ENCODE results near the gene GNG3. TPM values are rescaled to one million over a fixed set of nuclear protein-coding genes. Genes with fewer than 3 reads are reported as not detected.

Gene GNG3
- total RNA-seq, 4 donors from 2014 or later = 0.88 TPM; not detected in 3

- TF ChIP-seq, protein P1, sequence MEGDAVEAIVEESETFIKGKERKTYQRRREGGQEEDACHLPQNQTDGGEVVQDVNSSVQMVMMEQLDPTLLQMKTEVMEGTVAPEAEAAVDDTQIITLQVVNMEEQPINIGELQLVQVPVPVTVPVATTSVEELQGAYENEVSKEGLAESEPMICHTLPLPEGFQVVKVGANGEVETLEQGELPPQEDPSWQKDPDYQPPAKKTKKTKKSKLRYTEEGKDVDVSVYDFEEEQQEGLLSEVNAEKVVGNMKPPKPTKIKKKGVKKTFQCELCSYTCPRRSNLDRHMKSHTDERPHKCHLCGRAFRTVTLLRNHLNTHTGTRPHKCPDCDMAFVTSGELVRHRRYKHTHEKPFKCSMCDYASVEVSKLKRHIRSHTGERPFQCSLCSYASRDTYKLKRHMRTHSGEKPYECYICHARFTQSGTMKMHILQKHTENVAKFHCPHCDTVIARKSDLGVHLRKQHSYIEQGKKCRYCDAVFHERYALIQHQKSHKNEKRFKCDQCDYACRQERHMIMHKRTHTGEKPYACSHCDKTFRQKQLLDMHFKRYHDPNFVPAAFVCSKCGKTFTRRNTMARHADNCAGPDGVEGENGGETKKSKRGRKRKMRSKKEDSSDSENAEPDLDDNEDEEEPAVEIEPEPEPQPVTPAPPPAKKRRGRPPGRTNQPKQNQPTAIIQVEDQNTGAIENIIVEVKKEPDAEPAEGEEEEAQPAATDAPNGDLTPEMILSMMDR (IDR thresholded peaks at IDR 0.05; ENCODE audit: low read depth) = no peak
Observed at GRCh38 chr11:62689421-62690183, 17.9 kb upstream of the GNG3 start, which contains the start of gene LRRN4CL. Gene LRRN4CL, minus strand, starts transcription at chr11:62689530. Its CDS starts 1,022 bp downstream, at chr11:62688508.

GRCh38 chr11:62694455-62695167, 12.9 kb upstream of the GNG3 start:
- TF ChIP-seq, protein P1 (IDR thresholded peaks at IDR 0.05; ENCODE audit: low read depth) = no peak

GRCh38 chr11:62702246-62702645, 5.2 kb upstream of the GNG3 start:
- TF ChIP-seq, protein P1 (IDR thresholded peaks at IDR 0.05; ENCODE audit: low read depth) = no peak

DNA sequence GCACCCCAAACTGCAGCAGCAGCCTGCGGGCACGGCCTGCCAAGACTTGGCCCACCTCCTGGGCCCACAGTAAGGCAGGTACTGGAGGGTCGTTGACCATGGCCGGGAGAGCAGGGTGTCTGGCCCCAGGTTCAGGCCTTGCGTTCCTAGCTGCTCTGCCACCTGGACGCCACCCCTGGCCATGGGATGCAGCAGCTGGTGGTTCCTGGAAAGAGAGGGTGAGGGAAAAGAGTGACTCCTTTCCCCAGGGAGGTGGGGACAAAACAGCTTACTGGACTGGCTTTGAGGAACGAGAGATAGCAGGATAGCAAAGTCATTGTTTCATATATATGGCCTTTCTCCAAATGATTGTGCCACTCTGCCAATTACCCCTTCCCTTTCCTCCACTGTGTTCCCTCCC, 2.1 kb upstream of the GNG3 start:
- TF ChIP-seq, protein P1 (IDR thresholded peaks at IDR 0.05; ENCODE audit: low read depth) = no peak

GRCh38 chr11:62705880-62706849, 1.3 kb upstream of the GNG3 start:
- TF ChIP-seq, protein P1 (IDR thresholded peaks at IDR 0.05; ENCODE audit: low read depth) = no peak

DNA sequence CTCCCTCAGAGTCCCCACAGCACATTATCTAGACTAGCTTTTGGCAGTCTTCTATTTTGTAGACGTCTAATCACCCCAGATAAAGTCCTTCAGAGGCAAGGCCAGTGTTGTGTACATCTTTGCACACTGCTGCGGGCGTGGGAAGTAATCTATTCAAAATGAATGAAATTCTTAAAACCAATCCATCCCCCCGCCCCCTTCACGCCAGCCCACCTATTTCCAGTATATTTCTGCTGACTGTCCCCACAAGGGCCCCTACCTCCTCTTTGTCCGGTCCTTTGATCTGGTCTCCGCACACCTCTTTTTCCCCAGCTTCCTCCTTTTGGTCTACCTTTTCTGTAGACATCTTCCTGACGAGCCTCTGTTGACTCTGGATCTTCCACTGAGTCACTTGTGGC, 627 bp upstream of the GNG3 start:
- TF ChIP-seq, protein P1 (IDR thresholded peaks at IDR 0.05; ENCODE audit: low read depth) = no peak

Data from subcutaneous adipose tissue (tissue), 4 donors.